Left lung (tissue), 10 donors: ENCODE data around the gene RBM10. TPM values are rescaled to one million over a fixed set of nuclear protein-coding genes. Genes with fewer than 3 reads are reported as not detected.

ENCODE experiments used
- ATAC-seq: fragments of 200-7000 bp; cut with Tn5 transposase; one replicate; pipeline ENCODE4 v1.9.1; 2020; ENCODE audit warnings: moderate library complexity
- DNase-seq, 4 donors: peaks; one replicate each; pipeline ENCODE4 v3.0.0-alpha.2; 2013 to 2020
- H3K27ac ChIP-seq, 2 donors: fragments of 200-600 bp; sonication (generic) in 1 of 2; one replicate each; pipeline versions ENCODE4 v1.5.0 to v1.8.0; 2020 to 2021
- H3K27me3 ChIP-seq, 2 donors: fragments of 200-600 bp; sonication (generic) in 1 of 2; one replicate each; pipeline versions ENCODE4 v1.5.0 to v1.8.0; 2020 to 2021
- H3K36me3 ChIP-seq, 2 donors: fragments of 200-600 bp; sonication (generic) in 1 of 2; one replicate each; pipeline versions ENCODE4 v1.5.0 to v1.8.0; 2020 to 2021
- H3K4me1 ChIP-seq, 2 donors: fragments of 200-600 bp; one replicate each; pipeline ENCODE4 v1.8.0; 2021
- H3K4me3 ChIP-seq, 2 donors: fragments of 200-600 bp; sonication (generic) in 1 of 2; one replicate each; pipeline versions ENCODE4 v1.5.0 to v1.8.0; 2020 to 2021; ENCODE audit warnings: mild to moderate bottlenecking in 1 of 2
- H3K9me3 ChIP-seq, 2 donors: fragments of 200-600 bp; sonication (generic) in 1 of 2; one replicate each; pipeline versions ENCODE4 v1.5.0 to v1.8.0; 2020 to 2021
- intact Hi-C, 2 donors: fragments of 100-400 bp; cut with DNase I; formaldehyde crosslinking; loops; one replicate each; pipeline versions ENCODE4 v1.11.2 to v1.14.2; 2022
- polyA plus RNA-seq, 6 donors: library from polyadenylated mRNA; unstranded; fragments of 120-200 nt; gene quantifications; one replicate each; pipeline ENCODE4 v1.2.1, GENCODE V29; 2013; ENCODE audit not compliant: insufficient read length in 6 of 6
- total RNA-seq, 2 donors: library from RNA; stranded (reverse); fragmentation: NEBNext Ultra II Directional; extraction: Animal tissue kit (Norgen Biotek cat#: 25700); gene quantifications; one replicate each; pipeline ENCODE4 v1.2.1, GENCODE V29; 2021
- TF ChIP-seq, protein P1 (sequence below), 2 donors: fragments of 200-600 bp; sonication (generic) in 1 of 2; IDR thresholded peaks; one replicate each; pipeline versions ENCODE4 v1.5.0 to v1.8.0; 2021; ENCODE audit warnings: antibody characterized with exemption in 2 of 2
- donor health status: DM: no; HTN: yes; CAD: no.
- donor health status: DM: no; HTN: no; CAD: no.

Gene RBM10
- total and polyA plus RNA-seq, 8 donors: 31.6 to 57.8 (median 51.0) TPM

DNA sequence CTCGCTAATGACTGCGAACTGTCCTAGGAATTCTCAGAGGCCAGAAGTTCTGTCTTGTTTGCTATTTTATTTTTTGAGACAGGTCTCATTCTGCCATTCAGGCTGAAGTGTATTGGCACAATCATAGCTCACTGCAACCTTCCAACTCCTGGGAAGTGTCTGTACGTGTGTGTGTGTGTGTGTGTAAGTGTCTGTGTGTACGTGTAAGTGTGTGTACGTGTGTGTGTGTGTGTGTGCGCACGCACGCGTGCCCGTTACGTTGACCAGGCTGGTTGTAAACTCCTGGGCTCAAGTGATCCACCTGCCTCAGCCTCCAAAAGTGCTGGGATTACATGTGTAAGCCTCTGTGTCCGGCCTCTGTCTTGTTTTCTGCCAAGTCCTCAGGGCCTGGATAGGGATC lies 63.1 kb downstream of the RBM10 start:
- ATAC-seq (no peak), DNase-seq (no peak)
- Histone ChIP-seq H3K9me3 (no peaks in the 10 kb centered on the region), H3K27me3 (no peaks in the 10 kb centered on the region), H3K4me3 (no peak overlapping the region), H3K27ac (no peak overlapping the region), H3K36me3 (peaks cover 0 to 98% of the 10 kb centered on the region in 2 donors), H3K4me1 (no peaks in the 10 kb centered on the region)
- TF ChIP-seq, protein P1, sequence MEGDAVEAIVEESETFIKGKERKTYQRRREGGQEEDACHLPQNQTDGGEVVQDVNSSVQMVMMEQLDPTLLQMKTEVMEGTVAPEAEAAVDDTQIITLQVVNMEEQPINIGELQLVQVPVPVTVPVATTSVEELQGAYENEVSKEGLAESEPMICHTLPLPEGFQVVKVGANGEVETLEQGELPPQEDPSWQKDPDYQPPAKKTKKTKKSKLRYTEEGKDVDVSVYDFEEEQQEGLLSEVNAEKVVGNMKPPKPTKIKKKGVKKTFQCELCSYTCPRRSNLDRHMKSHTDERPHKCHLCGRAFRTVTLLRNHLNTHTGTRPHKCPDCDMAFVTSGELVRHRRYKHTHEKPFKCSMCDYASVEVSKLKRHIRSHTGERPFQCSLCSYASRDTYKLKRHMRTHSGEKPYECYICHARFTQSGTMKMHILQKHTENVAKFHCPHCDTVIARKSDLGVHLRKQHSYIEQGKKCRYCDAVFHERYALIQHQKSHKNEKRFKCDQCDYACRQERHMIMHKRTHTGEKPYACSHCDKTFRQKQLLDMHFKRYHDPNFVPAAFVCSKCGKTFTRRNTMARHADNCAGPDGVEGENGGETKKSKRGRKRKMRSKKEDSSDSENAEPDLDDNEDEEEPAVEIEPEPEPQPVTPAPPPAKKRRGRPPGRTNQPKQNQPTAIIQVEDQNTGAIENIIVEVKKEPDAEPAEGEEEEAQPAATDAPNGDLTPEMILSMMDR (IDR thresholded peaks at IDR 0.05): no peak
- intact Hi-C loops: no loop called here

DNA sequence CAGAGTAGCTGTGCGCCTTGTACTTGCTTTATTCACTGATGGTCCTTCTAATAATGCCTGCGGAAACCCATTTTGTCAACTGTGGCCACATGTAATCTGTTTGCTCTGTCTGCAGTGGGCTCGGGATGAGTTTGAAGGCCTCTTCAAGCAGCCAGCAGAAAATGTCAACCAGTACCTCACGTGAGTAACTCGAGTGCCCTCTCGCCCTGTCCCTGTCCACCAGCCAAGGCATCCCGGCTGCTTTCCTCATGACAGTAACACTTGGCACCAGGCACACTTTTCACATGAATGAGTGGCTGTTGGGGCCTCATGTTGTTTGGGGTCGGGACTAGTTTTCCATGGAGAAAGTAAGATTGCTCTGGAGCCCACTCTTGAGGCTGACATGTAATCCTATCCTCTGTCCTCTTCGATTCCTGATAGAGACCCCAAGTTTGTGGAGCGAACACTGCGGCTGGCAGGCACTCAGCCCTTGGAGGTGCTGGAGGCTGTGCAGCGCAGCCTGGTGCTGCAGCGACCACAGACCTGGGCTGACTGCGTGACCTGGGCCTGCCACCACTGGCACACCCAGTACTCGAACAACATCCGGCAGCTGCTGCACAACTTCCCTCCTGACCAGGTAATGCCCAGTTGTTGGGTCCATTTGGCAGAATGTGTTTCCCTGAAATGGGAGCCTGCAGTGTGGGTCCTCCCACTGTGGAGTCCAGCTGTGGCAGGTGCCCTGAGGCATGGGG lies 64.7 kb downstream of the RBM10 start:
- Histone ChIP-seq H3K9me3 (no peaks in the 10 kb centered on the region), H3K27me3 (no peaks in the 10 kb centered on the region), H3K4me3 (no peak overlapping the region), H3K36me3 (peaks cover 3 to 98% of the 10 kb centered on the region in 2 donors), H3K4me1 (no peaks in the 10 kb centered on the region), H3K27ac (no peak overlapping the region)
- ATAC-seq: no peak
- intact Hi-C loops: no loop called here
- no peak for DNase-seq
- TF ChIP-seq, protein P1 (IDR thresholded peaks at IDR 0.05): no peak

DNA sequence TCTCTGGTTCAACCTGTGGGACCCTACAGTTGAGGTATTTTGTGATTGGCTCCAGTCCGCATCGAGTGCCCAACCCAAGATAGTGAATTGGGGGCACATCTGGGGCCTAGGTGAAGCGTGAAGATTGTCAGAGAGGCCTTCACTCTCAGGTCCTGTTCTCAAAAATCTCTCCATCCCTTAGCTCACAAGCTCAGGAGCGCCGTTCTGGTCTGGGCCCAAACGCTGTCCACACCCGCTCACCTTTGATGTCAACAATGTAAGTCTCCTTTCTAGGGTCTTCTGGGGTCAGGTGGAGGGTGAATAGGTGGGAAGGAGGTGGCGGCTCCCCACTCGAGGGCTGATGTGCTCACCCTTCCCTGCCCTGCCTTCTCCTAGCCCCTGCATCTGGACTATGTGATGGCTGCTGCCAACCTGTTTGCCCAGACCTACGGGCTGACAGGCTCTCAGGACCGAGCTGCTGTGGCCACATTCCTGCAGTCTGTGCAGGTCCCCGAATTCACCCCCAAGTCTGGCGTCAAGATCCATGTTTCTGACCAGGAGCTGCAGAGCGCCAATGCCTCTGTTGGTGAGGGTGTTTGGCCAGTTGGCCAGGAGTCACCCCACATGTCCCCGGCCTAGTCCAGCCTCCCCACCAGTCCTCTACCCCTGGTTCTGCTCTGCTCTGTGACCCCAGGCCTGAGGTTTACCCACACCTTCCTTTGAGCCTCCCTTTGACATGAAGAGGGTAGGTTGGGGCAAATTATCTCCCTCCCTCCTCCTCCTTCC lies 65.8 kb downstream of the RBM10 start:
- no peak for ATAC-seq
- TF ChIP-seq, protein P1 (IDR thresholded peaks at IDR 0.05): no peak

DNA sequence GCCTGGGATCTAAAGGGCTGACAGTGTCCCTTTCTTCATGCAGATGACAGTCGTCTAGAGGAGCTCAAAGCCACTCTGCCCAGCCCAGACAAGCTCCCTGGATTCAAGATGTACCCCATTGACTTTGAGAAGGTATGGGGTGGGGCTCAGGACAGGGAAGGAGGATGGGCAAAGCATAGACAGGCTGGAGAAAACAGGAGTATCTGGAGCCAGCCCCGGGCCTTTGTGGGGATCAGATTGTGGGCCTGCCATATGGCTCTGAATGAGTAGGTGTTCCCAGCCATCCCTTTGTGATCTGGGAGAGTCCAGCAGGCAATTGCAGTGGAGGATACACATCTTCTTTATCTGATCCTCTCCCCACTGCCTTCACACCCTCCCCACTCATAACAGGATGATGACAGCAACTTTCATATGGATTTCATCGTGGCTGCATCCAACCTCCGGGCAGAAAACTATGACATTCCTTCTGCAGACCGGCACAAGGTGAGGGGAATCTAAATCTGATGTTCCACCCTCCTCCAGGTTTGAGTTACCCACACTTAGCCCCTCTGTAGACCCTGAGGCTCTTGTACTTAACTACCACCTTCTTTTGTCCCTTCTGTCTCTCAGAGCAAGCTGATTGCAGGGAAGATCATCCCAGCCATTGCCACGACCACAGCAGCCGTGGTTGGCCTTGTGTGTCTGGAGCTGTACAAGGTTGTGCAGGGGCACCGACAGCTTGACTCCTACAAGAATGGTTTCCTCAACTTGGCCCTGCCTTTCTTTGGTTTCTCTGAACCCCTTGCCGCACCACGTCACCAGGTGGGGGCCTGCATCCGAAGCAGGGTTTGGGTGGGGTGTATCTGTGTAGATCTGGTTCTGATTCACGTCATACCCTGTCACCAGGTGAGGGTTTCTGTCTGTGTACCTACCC lies 67.6 kb downstream of the RBM10 start:
- intact Hi-C loops: no loop called here
- ATAC-seq (no peak), DNase-seq (no peak)
- H3K27ac ChIP-seq: no peak overlapping the region
- TF ChIP-seq, protein P1 (IDR thresholded peaks at IDR 0.05): no peak
- no peaks in the 10 kb centered on the region for H3K9me3 ChIP-seq
- peaks cover 5 to 15% of the 10 kb centered on the region in 2 donors for H3K4me1 ChIP-seq
- H3K27me3 ChIP-seq: no peaks in the 10 kb centered on the region
- peaks cover 3 to 84% of the 10 kb centered on the region in 2 donors for H3K36me3 ChIP-seq
- H3K4me3 ChIP-seq: no peak overlapping the region

More for the DNA sequence above, 65.8 kb downstream of the RBM10 start:
- no peaks in the 10 kb centered on the region for H3K27me3 ChIP-seq
- H3K36me3 ChIP-seq: peaks cover 3 to 98% of the 10 kb centered on the region in 2 donors
- no peak overlapping the region for H3K4me3 ChIP-seq
- peaks cover 0 to under 1% of the 10 kb centered on the region in 2 donors for H3K4me1 ChIP-seq
- H3K27ac ChIP-seq: no peak overlapping the region
- intact Hi-C loops: no loop called here
- DNase-seq: no peak
- no peaks in the 10 kb centered on the region for H3K9me3 ChIP-seq
